CD4-positive, alpha-beta T cell treated with Interferon gamma for 1 hour (primary cell): ENCODE measurements around the gene DNASE2B.
A peak's percentile ranks its signal among the peaks of the same experiment; 100 is the strongest.

Experiments
- DNase-seq: peaks from one replicate; pipeline ENCODE4 v3.0.0-alpha.2; 2020

DNASE2B gene

GRCh38 chr1:84374991-84375696 lies 23.1 kb upstream of the DNASE2B start:
- no peak for DNase-seq

GRCh38 chr1:84376000-84376910 lies 22.0 kb upstream of the DNASE2B start:
- DNase-seq, result no peak

GRCh38 chr1:84377480-84378095 lies 20.7 kb upstream of the DNASE2B start:
- no peak for DNase-seq

GRCh38 chr1:84379138-84379916 lies 19.0 kb upstream of the DNASE2B start:
- DNase-seq, result no peak

DNA sequence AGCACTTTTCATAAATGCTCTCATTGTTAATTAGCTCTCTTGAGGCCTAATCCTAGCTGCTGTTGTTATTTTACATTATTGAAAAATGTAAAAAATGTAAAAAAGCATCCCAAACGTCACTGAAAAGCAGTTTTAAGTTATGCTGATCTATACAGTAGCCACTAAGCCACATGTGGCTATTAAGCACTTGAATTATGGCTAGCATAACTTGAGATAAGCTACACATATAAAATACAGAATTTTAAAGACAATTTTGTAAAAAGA lies 18.4 kb upstream of the DNASE2B start:
- no peak for DNase-seq

DNA sequence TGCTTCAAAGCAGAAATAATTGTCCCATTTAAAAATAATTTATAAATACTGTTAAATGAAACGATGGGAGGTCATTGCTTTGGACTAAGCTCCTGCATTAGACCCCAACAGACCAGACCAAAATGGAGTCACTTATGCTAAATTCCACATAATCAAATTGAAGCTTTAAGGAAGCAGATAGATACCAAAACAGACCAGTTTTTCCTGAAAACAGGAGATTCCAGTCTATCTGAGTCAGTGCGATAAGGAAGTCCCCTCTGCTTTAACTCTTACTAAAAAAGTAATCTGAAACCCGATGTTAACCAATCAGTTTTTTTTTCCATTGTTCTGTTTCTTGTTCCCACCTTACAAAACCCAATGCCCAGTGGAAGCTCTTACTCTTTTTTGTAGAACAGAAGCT lies 16.2 kb upstream of the DNASE2B start:
- no peak for DNase-seq

DNA sequence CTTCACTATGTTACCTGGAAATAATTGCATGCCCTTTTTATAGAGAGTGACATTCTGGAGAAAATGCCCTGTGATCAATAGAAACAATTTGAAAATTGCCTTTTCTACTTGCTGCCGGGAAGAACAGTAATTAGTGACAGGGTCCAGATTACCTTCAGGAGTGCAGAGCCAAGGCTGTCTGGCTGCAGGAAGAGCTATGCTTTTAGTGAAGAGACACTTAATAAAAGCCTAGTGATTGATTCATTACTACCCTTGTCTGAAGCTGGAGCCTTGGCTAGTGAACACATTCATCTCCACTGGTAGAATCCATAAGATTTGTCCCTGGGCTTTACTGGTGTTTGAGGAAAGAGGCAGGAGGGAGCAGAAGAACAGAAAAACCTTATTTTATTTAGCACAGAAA lies 12.9 kb upstream of the DNASE2B start:
- no peak for DNase-seq

DNA sequence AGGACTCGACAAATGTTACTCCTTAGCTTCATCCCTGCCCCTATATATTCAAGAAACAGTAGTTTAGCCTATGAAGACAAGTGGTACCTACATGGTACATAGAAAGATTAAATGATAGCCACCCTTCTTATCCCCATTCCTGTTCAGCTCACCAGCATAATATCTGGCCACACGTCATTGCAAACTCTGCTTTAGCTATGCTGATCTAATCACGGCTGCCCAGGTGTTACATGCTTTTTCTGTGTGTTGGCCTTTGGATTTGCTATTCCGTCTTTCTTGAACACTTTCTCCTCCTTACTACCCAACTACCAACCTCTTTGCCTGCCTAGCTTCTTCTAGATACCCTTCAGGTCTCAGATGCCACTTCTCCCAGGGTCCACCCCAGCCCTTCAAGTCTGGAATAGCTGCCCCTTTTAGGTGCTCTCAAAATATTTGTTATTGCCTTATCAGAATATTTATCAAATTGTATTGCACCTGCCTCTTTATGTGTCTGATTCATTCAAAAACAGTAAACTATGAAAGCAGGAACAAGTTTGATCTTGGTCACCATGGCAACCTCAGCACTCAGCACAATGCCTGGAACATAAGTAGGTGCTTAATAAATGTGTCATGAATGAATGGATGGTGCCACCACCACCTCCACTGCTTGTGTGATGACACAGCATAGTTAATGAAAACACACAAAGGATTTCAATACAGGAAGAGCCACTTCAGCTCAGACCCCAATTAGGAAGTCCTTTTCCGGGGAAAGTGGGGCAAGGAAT lies 11.4 kb upstream of the DNASE2B start:
- no peak for DNase-seq

- no peak for DNase-seq
Observed at GRCh38 chr1:84387480-84388163, 10.7 kb upstream of the DNASE2B start.

- no peak for DNase-seq
Observed at GRCh38 chr1:84390226-84390625, 8.1 kb upstream of the DNASE2B start.

GRCh38 chr1:84401156-84401555 lies 2.9 kb downstream of the DNASE2B start:
- DNase-seq, result no peak

- no peak for DNase-seq
Observed at GRCh38 chr1:84402060-84402459, 3.8 kb downstream of the DNASE2B start.

DNA sequence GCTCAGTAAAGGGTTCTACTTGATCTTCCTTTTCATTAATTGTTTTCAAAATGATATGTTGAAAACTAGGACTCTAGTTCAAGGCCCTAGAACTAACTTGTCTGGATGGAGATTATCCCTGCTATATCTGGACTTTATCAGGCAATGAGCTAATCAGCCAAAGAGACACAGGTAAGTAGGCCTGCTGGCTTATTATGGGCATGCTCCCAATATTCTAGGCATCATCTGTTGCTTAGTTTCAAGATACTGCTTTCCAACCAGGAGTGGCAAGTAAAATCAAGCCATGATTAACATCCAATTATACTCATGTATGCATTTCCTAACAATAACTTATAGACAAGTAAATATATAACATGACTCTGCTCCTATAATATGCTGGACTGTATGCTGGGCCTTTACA lies 4.2 kb downstream of the DNASE2B start:
- no peak for DNase-seq

DNA sequence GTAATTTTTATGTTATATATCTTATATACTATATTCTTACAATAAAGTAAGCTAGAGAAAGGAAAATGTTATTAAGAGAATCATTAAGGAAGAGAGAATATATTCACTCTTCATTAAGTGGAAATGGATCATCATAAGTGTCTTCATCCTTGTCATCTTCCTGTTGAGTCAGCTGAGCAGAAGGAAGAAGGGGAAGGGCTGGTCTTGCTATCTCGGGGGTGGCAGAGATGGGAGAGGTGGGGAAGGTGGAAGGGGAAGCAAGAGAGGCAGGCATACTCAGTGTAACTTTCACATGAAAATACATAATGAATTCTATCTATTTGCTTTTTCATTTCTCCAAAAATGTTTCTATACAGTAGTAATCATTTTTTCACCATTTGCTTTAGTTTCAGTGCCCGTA lies 5.1 kb downstream of the DNASE2B start:
- peak; percentile 7 for DNase-seq

DNA sequence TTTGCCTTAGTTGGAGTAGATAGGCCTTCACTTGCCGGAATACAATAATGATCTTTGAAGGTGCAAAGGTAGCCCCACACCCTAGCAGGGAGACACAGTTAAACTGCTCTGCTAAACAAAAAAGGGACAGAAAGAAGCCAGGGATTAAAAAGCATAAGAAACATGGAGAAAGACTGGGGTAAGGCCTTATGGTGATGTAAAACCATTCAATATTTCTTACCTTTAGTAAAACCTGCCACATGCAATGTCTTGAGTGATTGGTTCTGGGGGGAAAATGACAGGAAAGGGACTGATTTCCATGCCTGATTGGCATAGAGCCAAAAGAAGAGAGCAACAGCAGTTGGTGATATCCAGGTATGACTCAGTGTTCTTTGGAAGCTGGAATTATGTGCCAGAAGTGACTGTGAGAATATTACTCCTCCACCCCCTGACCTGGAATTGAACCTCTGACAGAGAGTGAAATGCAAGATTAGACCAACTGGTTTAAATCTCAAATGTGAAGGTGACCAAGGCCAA lies 8.1 kb downstream of the DNASE2B start:
- no peak for DNase-seq

- DNase-seq, result no peak
Observed at GRCh38 chr1:84407524-84407923, 9.2 kb downstream of the DNASE2B start.

DNA sequence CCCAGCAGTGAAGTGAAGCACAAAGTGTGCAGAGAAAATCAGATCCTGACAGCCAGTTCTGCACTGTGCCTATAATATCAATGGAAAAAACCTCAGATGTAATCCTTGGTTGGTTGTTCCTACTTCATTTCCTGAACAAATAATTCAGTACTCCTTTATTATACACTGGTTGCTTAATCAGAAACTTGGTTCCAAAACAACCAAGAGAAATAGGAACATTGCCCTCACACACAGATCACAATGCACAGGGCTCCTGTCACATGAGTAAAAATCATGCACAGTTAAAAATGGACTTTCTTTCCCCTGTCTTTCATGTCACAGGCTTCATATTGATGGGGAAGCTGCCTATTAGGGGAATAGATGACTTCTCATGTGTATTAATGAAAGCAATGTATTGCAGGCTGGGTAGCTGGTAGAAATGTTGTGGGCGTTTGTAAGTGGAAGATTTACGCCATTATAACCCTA lies 9.7 kb downstream of the DNASE2B start:
- DNase-seq, result no peak

DNA sequence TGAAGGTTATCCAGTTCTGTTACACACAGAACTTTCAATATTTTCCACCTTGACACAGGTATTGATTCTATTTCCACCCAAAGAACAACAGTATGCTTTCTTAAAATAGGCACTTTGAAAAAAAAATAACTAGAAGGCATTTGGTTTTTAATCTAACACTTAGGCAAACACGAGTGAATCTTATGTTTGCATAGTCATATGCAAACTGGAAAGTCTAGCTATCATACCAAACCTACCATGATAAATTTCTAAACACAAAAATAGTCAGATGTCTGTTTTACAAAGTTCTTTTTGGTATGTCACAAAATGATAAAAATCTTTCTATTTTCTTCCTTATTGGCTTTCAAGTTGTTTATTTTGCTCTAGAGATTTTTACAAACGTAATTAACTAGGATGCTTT lies 11.6 kb downstream of the DNASE2B start:
- no peak for DNase-seq

DNA sequence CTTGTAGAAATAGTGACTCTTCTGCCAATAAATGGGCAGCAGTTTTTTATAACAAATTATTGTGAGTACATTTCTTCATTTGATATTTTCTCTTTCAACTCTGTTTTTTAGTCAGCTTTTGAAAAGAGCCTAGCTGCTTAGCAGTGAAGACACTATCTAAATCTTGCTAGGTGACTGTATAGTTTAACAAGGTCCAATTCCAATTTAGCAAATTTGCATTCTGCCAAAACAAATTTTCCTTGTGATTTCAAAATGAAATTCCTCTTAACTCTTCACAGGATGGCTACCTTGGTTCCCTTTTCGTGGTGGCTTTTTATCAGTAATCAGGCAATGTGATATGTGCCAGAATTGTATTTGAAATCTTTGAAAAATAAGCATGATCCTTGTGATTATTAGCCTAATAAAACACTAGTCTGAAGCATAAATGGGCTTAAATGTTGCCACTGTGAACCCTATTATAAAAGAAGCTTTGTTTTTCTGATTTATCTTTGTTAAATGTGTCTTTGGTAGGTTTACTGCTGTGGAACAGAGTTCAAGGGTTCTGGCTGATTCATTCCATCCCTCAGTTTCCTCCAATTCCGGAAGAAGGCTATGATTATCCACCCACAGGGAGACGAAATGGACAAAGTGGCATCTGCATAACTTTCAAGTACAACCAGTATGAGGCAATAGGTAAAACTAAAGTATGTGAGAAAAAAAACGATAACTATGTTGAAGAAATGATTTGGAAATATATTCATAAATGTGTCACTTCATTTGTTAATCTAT lies 12.2 kb downstream of the DNASE2B start:
- no peak for DNase-seq

DNA sequence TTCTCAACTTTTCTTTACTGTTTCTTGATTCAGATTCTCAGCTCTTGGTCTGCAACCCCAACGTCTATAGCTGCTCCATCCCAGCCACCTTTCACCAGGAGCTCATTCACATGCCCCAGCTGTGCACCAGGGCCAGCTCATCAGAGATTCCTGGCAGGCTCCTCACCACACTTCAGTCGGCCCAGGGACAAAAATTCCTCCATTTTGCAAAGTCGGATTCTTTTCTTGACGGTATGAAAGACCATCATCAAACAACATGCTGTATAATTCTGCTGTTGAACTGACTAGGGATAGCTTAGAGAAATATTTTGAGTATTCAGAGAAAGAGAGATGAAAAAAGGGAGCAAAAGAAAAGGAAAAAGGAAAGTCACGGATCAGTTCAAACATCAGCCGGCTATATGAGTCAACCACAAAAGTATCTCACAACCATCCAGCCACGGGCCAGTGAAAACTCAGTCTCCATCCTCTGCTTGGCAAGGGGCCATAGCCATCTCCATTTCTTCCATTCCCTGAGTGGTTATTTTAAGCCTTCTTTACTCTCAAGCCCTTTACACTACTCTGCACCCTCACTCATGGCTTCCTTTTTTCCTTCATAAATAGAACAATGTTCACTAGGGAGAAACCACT lies 14.1 kb downstream of the DNASE2B start:
- DNase-seq, result no peak
